Erythroblast (primary cell): ENCODE data around the gene SLC9A5.

Experiments
- DNase-seq, 2 experiments: peaks; one replicate each; lab custom pipeline; 2025; lab: John Stamatoyannopoulos, UW
- GATA1 ChIP-seq: IDR thresholded peaks from 2 replicates; pipeline ENCODE4 v1.6.1; 2011; ENCODE audit warnings: low read depth, mild to moderate bottlenecking, control low read depth, low read length, moderate library complexity
- POLR2A ChIP-seq: IDR thresholded peaks from 2 replicates; pipeline ENCODE4 v1.6.1; 2011; ENCODE audit warnings: mild to moderate bottlenecking, low read length

SLC9A5 gene

DNA sequence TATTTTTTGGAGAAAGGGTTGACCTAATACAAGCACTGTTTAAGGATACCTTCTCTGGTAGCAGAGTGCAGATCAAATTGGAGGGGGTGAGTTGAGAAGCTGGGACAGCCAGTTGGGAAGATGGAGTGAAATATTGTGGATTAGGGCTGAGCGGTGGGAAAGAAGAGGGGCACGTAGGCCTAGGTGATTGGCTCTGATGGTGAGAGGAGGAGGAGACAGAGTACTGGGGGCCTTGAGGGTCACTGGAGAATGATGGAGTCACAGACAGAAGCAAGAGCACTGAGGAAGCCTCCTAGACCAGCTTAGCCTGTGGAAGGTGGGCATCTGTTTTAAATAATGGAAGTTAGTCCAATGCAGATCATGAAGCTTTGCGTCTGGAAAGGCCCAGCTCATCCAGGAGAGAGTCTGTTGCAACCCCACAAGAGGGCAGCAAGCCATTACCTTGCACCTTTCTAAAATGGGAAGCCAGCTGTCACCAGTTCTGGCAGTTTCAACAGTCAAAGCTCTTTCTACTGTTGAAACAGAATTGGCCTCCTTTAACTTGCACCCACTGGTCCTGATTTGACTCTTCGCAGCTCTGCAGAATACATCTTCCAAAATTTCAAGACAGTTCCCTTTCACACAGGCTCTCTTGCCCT, 11.8 kb downstream of the SLC9A5 start:
- DNase-seq: peak; percentile 73 to 81
- TF ChIP-seq GATA1 (no peak), POLR2A (no peak)

- DNase-seq: no peak
- TF ChIP-seq POLR2A (no peak), GATA1 (no peak)
These were observed 14.4 kb downstream of the SLC9A5 start for GRCh38 chr16:67263201-67263600.

- DNase-seq: no peak
- no peak for TF ChIP-seq POLR2A
- TF ChIP-seq GATA1: no peak
These were observed 15.5 kb downstream of the SLC9A5 start for GRCh38 chr16:67264277-67264676.

- no peak for DNase-seq
- TF ChIP-seq GATA1 (no peak), POLR2A (no peak)
These were observed 16.1 kb downstream of the SLC9A5 start for GRCh38 chr16:67264866-67265265.

DNA sequence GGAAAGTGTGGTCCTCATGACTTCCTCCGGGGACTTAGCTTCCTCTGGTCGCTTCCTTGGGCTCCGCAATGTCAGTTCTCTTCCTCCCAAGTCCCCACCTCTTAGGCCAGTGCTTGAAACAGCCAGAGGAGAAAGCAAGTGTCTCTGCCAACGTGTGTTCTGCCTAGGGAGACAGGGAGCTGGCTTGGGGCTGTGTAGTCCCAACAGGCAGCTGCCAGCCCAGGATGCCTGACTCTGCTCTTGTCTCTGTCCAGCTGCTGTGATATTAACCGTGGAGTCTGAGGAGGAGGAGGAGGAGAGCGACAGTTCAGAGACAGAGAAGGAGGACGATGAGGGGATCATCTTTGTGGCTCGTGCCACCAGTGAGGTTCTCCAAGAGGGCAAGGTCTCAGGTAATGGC, 17.1 kb downstream of the SLC9A5 start:
- no peak for DNase-seq
- TF ChIP-seq GATA1 (no peak), POLR2A (peak; percentile 18)

DNA sequence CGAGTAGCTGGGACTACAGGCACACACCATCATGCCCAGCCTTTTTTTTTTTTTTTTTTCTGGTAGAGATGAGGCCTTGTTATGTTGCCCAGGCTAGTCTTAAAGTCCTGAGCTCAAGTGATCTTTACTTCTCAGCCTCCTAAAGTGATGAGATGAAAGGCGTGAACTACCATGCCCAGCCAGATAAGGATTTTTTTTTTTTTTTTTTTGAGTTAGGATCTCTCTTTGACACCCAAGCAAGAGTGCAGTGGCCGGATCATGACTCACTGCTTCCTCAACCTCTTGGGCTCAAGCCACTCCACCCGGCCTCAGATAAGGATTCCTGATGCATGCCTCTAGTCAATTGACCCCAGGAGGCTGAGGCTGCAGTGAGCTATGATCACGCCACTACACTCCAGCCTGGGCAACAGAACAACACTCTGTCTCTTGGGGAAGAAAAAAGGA, 19.4 kb downstream of the SLC9A5 start:
- DNase-seq: peak; percentile 96 to 99
- TF ChIP-seq GATA1: peak; percentile 88
- TF ChIP-seq POLR2A: peak; percentile 71

- DNase-seq: peak in 1 of 2 experiments; percentile 35
These were observed 21.0 kb downstream of the SLC9A5 start for GRCh38 chr16:67269766-67270165.

DNA sequence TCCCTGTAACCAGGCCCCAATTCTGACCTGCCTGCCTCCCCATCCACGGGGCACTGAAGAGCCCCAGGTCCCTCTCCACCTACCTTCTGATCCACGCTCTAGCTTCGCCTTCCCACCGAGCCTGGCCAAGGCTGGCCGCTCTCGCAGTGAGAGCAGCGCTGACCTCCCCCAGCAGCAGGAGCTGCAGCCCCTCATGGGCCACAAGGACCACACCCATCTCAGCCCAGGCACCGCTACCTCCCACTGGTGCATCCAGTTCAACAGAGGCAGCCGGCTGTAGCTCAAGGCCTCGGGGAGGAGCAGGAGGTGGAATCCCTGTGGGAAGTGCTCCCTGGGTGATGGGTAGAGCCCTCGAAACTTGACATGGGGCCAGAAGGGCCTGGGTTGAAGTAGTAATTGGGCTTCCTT, 22.2 kb downstream of the SLC9A5 start:
- no peak for DNase-seq
- TF ChIP-seq GATA1: no peak
- no peak for TF ChIP-seq POLR2A

More at GRCh38 chr16:67269766-67270165, 21.0 kb downstream of the SLC9A5 start:
- TF ChIP-seq POLR2A (no peak), GATA1 (no peak)

DNA sequence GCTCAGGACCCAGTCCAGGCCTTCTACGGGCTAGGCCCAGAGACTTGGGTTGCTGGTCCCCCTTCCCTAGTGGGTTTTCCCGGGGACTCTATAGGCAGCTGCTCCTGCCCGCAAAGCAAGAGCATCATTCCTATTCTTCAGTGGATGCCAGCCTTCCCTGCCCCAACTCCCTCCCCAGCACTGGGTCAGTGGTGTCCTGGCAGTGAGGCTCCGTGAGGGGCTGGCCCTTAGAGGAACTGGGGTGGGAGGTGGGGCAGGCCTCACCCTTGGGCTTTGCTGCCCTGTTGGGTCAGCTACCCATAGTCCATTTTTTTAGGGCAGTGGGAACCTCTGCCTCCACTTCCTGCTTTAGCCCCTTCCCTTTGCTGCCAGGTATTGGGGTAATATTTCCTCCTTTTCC, 22.7 kb downstream of the SLC9A5 start:
- DNase-seq: no peak
- TF ChIP-seq GATA1 (no peak), POLR2A (peak; percentile 30)

DNA sequence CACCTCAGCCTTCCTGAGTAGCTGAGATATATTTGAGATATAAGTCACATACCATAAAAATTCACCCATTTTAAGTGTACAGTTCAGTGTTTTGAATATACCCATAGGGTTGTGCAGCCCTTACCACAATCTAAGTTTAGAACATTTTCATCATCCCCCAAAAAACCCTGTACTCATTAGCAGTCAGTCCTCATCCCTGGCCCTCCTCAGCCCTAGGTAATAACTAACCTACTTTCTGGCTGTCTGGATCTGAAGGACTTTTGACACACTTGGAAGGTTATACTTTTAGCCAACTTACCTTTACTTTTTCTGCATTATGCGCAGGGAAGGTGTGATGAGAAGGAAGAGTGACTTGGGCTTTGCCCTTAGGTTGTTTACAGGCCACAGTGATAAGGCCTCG, 26.5 kb downstream of the SLC9A5 start:
- DNase-seq: no peak
- TF ChIP-seq GATA1: no peak
- no peak for TF ChIP-seq POLR2A

- peak; percentile 41 to 65 for DNase-seq
- peak; percentile 67 for TF ChIP-seq POLR2A
- TF ChIP-seq GATA1: no peak
These were observed 28.7 kb downstream of the SLC9A5 start for GRCh38 chr16:67277294-67277998.

DNA sequence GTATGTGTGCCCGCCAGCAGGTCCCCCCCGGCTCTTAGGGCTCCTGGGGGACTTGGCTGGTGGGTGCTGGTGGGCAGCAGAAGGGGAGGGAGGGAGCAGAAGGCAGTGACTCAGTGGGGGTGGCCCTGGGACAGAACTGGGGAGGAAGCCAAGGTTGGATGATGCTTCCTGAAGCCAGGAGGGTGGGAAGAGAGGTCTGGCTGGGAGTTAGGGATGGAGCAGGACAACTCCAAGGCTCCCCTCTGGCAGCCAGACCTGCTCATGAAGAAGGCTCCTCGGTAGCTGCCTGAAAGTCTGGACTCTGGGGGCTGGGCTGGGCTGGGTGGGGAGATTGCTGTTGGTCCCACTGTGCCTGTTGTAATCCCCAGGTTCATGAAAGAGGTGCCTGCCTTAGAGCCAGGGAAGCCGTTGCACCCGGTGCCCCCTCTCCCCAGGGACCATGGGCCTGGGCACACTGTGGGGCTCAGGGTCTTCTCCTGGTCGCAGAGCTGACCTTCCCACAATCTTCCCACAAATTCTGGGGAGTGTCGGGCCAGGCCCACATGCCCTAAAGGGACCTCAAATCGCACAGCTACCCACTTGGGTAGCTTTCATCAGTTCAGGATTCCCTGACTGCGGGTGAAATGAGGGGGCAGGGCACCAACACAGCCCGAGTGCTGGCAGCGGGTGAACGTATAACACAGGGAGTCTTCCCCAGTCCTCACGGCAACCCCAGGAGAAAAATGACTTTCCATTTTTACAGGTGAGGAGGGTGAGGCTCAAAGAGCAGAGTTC, 29.4 kb downstream of the SLC9A5 start:
- DNase-seq: peak in 1 of 2 experiments; percentile 35
- no peak for TF ChIP-seq POLR2A
- TF ChIP-seq GATA1: no peak

DNA sequence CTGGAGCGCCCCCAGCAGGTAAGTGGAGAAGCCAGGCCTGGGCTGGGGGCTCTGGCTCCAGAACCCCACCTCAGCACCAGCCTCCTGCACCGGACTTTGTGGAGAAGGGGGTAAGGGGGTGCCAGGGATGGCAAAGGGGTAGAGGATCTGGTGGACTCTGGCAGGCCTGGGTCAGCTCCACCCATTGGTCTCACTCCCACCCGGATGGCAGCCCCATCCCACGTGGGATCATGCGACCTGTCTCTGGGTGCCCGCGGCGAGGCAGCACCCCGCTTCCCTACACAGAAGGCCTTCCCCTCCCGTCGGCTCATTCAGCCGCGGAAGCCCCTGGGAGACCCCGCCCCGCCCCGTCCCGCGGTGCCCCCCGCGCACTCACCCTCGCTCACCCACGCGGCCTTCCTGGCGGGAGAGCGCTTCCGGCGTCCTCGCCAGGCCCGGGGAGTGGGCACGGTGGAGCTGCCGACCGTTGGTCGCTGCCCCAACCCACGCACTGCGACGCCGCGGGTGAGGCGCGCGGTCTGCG, 30.1 kb downstream of the SLC9A5 start:
- peak; percentile 68 to 73 for DNase-seq
- TF ChIP-seq POLR2A: peak; percentile 13
- TF ChIP-seq GATA1: no peak
